GM12892 (cell line): ENCODE results near the gene C2CD4C.

Experiments
- POLR2A ChIP-seq: IDR thresholded peaks from 2 replicates; pipeline ENCODE4 v1.6.1; 2011; ENCODE audit warnings: low read depth, low read length, control low read depth
- POLR2AphosphoS5 ChIP-seq: IDR thresholded peaks from 2 replicates; pipeline ENCODE4 v1.6.1; 2011; ENCODE audit warnings: low read depth, low read length, control low read depth
- TAF1 ChIP-seq: IDR thresholded peaks from 2 replicates; pipeline ENCODE4 v1.6.1; 2011; ENCODE audit warnings: low read depth, mild to moderate bottlenecking, control low read depth, low read length, borderline replicate concordance

DNA sequence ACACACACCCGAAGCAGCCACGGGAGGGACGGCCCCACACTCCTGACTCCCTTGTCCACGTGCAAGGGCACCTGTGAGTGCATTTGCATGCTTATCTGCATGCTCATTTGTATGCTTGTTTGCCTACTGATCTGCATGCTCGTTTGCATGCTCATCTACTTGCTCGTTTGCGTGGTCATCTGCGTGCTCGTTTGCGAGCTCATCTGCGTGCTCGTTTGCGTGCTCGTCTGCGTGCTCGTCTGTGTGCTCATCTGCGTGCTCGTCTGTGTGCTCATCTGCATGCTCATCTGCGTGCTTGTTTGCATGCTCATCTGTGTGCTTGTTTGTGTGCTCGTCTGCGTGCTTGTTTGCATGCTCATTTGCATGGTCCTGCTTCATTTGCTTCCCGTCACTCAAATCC is 28.1 kb upstream of the C2CD4C start:
- TF ChIP-seq POLR2A = no peak
- TF ChIP-seq TAF1 = no peak
- no peak for TF ChIP-seq POLR2AphosphoS5
